ENCODE results near the gene C11orf42. TPM values are rescaled to one million over a fixed set of nuclear protein-coding genes. Genes with fewer than 3 reads are reported as not detected.

The C11orf42 gene
- polyA plus RNA-seq, 2 of the 4 experiments (the other 2 are of a cell fraction), result not detected

DNA sequence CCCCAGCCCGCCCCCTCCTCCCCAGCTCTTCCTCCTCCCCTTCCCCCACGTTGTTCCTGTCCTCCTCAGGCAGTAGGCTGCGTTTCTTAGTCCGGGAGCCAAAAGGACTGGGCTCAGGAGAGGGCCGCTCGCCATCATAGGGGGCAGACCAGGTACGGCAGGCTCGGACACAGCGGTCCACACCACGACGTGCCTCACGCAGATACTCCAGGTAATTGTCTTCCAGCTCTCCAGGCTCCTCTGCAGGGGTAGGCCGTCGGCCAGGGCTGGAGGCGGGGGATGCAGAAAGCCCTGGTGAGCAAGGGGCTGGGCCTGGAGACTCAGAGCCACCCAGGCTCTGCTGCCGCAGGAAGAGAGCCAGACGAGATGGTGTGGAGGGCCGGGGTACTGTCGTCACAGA, 12.4 kb downstream of the C11orf42 start:
- H3K4me3 ChIP-seq, result no peak overlapping the region
- no peak overlapping the region for H3K27ac ChIP-seq
- TF ChIP-seq, protein P1, sequence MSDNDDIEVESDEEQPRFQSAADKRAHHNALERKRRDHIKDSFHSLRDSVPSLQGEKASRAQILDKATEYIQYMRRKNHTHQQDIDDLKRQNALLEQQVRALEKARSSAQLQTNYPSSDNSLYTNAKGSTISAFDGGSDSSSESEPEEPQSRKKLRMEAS (IDR thresholded peaks at IDR 0.05), result no peak
- TF ChIP-seq HMGXB4 (CRISPR knock-in tag; IDR thresholded peaks at IDR 0.05; ENCODE audit: borderline replicate concordance) (no peak), JUNB (IDR thresholded peaks at IDR 0.05) (no peak), EHMT2 (IDR thresholded peaks at IDR 0.05; ENCODE audit: low read depth) (no peak), SREBF2 (IDR thresholded peaks at IDR 0.05) (no peak), MYC (IDR thresholded peaks at IDR 0.05; ENCODE audit: borderline replicate concordance, low read length) (no peak), HOXA7 (CRISPR knock-in tag; IDR thresholded peaks at IDR 0.05) (no peak), RNF2 (IDR thresholded peaks at IDR 0.05; ENCODE audit: borderline replicate concordance, low read depth) (no peak), KDM1A (IDR thresholded peaks at IDR 0.05; ENCODE audit: low read depth) (no peak), ZSCAN20 (CRISPR knock-in tag; IDR thresholded peaks at IDR 0.05) (no peak), RARB (CRISPR knock-in tag; IDR thresholded peaks at IDR 0.05) (no peak), HDAC2 (IDR thresholded peaks at IDR 0.05) (no peak), SMC3 (IDR thresholded peaks at IDR 0.05) (no peak)
- TF ChIP-seq, protein P2, sequence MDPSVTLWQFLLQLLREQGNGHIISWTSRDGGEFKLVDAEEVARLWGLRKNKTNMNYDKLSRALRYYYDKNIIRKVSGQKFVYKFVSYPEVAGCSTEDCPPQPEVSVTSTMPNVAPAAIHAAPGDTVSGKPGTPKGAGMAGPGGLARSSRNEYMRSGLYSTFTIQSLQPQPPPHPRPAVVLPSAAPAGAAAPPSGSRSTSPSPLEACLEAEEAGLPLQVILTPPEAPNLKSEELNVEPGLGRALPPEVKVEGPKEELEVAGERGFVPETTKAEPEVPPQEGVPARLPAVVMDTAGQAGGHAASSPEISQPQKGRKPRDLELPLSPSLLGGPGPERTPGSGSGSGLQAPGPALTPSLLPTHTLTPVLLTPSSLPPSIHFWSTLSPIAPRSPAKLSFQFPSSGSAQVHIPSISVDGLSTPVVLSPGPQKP (IDR thresholded peaks at IDR 0.05; ENCODE audit: low read depth, low read length), result no peak
- TF ChIP-seq, protein P3, sequence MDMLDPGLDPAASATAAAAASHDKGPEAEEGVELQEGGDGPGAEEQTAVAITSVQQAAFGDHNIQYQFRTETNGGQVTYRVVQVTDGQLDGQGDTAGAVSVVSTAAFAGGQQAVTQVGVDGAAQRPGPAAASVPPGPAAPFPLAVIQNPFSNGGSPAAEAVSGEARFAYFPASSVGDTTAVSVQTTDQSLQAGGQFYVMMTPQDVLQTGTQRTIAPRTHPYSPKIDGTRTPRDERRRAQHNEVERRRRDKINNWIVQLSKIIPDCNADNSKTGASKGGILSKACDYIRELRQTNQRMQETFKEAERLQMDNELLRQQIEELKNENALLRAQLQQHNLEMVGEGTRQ (IDR thresholded peaks at IDR 0.05), result no peak
- ChIA-PET POLR2A (no interaction called here), CTCF (interaction anchor here (1.0 to 2.4 kb wide), 3 partner anchors 14 to 145 kb away, joined by 4 to 6 read pairs (median 5); no protein-coding TSS in a partner anchor)
- peaks cover 7% of the 10 kb centered on the region; the same call in 2 of the 3 replicates for H3K4me1 ChIP-seq
- WGBS (ENCODE audit: missing lambda C conversion rate), result 88% methylated on average over 10 of the region's 19 CpGs
- no peak for DNase-seq (ENCODE audit: low read depth in 1 of 2, low spot score in 1 of 2)
- FAIRE-seq, result no peak
- no peak overlapping the region for H3K4me2 ChIP-seq
- H3K9me3 ChIP-seq, result no peaks in the 10 kb centered on the region
- no peak for ATAC-seq

DNA sequence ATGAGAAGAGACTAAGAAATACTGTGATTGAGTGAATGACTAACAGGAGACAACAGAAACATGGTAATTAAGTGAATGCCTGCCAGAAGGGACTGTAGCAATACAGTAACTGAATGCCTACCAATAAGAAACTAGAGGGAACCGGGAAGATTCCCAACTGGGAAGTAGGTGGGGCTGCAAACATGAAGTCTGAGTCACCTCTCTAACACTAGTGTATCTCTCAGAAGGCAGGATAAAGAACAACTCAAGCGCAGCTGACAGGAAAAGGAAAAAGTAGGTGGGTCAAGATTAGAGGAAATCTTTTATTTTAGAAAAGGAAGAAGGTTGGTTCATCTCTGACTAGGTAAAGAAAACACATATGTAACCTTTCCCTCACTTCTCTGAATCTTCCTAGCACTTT, 14.0 kb downstream of the C11orf42 start:
- Histone ChIP-seq H3K4me1 (peaks cover 7% of the 10 kb centered on the region; the same call in 2 of the 3 replicates), H3K27ac (no peak overlapping the region), H3K9me3 (no peaks in the 10 kb centered on the region), H3K4me3 (no peak overlapping the region), H3K4me2 (peak overlapping the region; percentile 28; the same call in 1 of the 3 replicates)
- no peak for TF ChIP-seq HES2 (IDR thresholded peaks at IDR 0.05)
- TF ChIP-seq CHD4 (IDR thresholded peaks at IDR 0.05; ENCODE audit: borderline replicate concordance), result no peak
- TF ChIP-seq CBX8 (IDR thresholded peaks at IDR 0.05), result no peak
- ChIA-PET CTCF (interaction anchor here (1.3 to 2.4 kb wide), 3 partner anchors 32 to 144 kb away, joined by 3 to 6 read pairs (median 4); no protein-coding TSS in a partner anchor), POLR2A (interaction anchor here (1.2 kb wide), 1 partner anchor 16 kb away, joined by 3 read pairs; no protein-coding TSS in a partner anchor)
- WGBS (ENCODE audit: missing lambda C conversion rate), result 22% methylated on average over 2 of the region's 2 CpGs
- ATAC-seq (peak; percentile 73 to 75; a peak in 5 of 6 replicates), FAIRE-seq (no peak), DNase-seq (ENCODE audit: low read depth in 1 of 2, low spot score in 1 of 2) (peak in 1 of 2 experiments; percentile 25)

DNA sequence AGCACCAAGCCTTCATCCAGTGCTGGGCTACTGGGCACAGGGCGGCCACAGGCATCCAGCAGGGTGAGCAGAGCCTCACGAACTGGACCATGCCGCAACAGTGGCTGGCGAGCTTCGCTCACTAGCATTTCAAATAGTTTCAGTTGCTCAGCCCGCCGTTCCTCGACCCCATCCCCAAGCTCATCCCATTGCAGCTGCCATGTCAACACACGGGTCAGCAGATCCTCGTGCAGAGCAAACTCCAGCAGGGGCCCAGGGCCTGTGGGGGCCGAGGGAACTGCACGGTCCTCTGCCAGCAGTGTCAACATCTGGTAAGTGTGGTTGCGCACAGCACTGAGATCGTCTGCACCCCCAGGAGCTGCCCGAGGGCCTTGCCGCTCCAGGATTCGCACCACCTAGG, 18.5 kb downstream of the C11orf42 start:
- WGBS (ENCODE audit: missing lambda C conversion rate), result 89% methylated on average over 16 of the region's 17 CpGs
- TF ChIP-seq RNF2 (IDR thresholded peaks at IDR 0.05; ENCODE audit: borderline replicate concordance, low read depth) (no peak), MYC (IDR thresholded peaks at IDR 0.05; ENCODE audit: borderline replicate concordance, low read length) (no peak), E2F6 (IDR thresholded peaks at IDR 0.05; ENCODE audit: borderline replicate concordance, low read depth) (no peak), EP300 (IDR thresholded peaks at IDR 0.05) (no peak), FOXS1 (CRISPR knock-in tag; IDR thresholded peaks at IDR 0.05) (no peak), KDM5A (IDR thresholded peaks at IDR 0.05) (no peak), SREBF2 (IDR thresholded peaks at IDR 0.05) (no peak), FOSB (CRISPR knock-in tag; IDR thresholded peaks at IDR 0.05) (no peak), NPAS2 (CRISPR knock-in tag; IDR thresholded peaks at IDR 0.05; ENCODE audit: borderline replicate concordance) (no peak), HMGXB4 (CRISPR knock-in tag; IDR thresholded peaks at IDR 0.05; ENCODE audit: borderline replicate concordance) (no peak), CTCF (IDR thresholded peaks at IDR 0.05) (no peak)

More for the DNA sequence above, 18.5 kb downstream of the C11orf42 start:
- Histone ChIP-seq H3K9me3 (no peaks in the 10 kb centered on the region), H3K4me1 (peaks cover 7% of the 10 kb centered on the region; the same call in 2 of the 3 replicates), H3K27ac (no peak overlapping the region), H3K4me3 (no peak overlapping the region), H3K4me2 (no peak overlapping the region)
- DNase-seq (ENCODE audit: low read depth in 1 of 2, low spot score in 1 of 2) (no peak), ATAC-seq (no peak), FAIRE-seq (no peak)
- ChIA-PET CTCF (interaction anchor here (0.9 to 2.0 kb wide), 3 partner anchors 27 to 155 kb away, joined by 3 to 6 read pairs (median 3); no protein-coding TSS in a partner anchor), POLR2A (no interaction called here)
